ENCODE results near the gene TNFSF8. TPM values are rescaled to one million over a fixed set of nuclear protein-coding genes. Genes with fewer than 3 reads are reported as not detected.

TNFSF8 gene
- total and polyA plus RNA-seq, 2 of the 8 experiments (the other 6 are each of a cell fraction or from before 2014, with no cell fraction given), result not detected

DNA sequence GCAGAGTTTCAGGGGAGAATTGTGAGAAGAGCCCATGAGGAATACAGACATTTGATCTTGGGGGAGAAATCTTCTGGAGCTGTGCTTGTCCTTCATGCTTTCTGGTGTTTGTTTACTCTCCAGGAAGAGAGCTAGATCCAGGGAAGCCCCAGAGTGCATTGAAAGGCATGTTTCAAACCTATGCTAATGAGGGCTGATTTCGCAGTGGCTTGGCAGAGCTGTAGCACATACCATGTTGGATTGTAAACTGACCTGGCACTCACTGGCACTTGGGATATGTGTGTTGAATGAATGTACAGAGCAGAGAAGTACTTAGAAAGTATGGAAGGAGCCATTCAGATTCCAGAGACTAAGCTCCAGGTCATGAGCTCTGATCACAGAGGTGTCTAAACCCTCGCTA lies 30.9 kb downstream of the TNFSF8 start:
- no peaks in the 10 kb centered on the region for H3K36me3 ChIP-seq (ENCODE audit: control insufficient read depth in 2 of 4, insufficient read depth in 4 of 4, low read length in 3 of 4)
- no peak overlapping the region for H3K4me2 ChIP-seq (ENCODE audit: insufficient read depth in 1 of 2, low read depth in 2 of 2, low read length in 2 of 2)
- no peak overlapping the region for H4K91ac ChIP-seq (replicated peaks; ENCODE audit: insufficient read length, low read length)
- H3K9me3 ChIP-seq (ENCODE audit: insufficient read depth in 2 of 2, low read depth in 1 of 2, low read length in 1 of 2), result no peaks in the 10 kb centered on the region
- H3K18ac ChIP-seq (ENCODE audit: extremely low read depth, low read length), result no peak overlapping the region
- no peak overlapping the region for H3K4me3 ChIP-seq (ENCODE audit: extremely low read depth in 1 of 4, insufficient read depth in 2 of 4, low read depth in 3 of 4, low read length in 4 of 4)
- H3K56ac ChIP-seq (replicated peaks; ENCODE audit: insufficient read length, low read depth, low read length), result no peak overlapping the region
- no peaks in the 10 kb centered on the region for H3K79me2 ChIP-seq (ENCODE audit: control insufficient read depth in 1 of 2, insufficient read depth in 2 of 2, low read length in 2 of 2)
- no peak overlapping the region for H2BK12ac ChIP-seq (ENCODE audit: low read depth, low read length)
- no peak overlapping the region for H2AFZ ChIP-seq (ENCODE audit: low read length)
- ChIA-PET POLR2A (ENCODE audit: partially characterized antibody) (interaction anchor here (0.6 kb wide), 1 partner anchor 501 kb away, joined by 3 read pairs; no protein-coding TSS in a partner anchor), CTCF (ENCODE audit: partially characterized antibody) (interaction anchor here (0.6 to 3.0 kb wide), 10 partner anchors 8 to 464 kb away, joined by 3 to 21 read pairs (median 4); no protein-coding TSS in a partner anchor)
- no peak overlapping the region for H3K9ac ChIP-seq (replicated peaks in 1 of 4; ENCODE audit: extremely low read depth in 1 of 4, low read depth in 3 of 4, low read length in 3 of 4)
- no peak overlapping the region for H4K5ac ChIP-seq (ENCODE audit: insufficient read length, low read depth, low read length)
- H3K14ac ChIP-seq (ENCODE audit: insufficient read length), result no peak overlapping the region
- H2BK15ac ChIP-seq (ENCODE audit: low read length), result no peak overlapping the region
- H3K4ac ChIP-seq (replicated peaks; ENCODE audit: insufficient read length, low read depth, low read length), result no peak overlapping the region
- no peaks in the 10 kb centered on the region; the same call in 1 of the 2 replicates for H3K23me2 ChIP-seq (ENCODE audit: low read depth, low read length)
- peaks cover 0 to 2% (median 0%) of the 10 kb centered on the region in 4 experiments; a peak in 1 of 7 replicates for H3K4me1 ChIP-seq (replicated peaks in 1 of 4; ENCODE audit: control insufficient read depth in 3 of 4, insufficient read depth in 4 of 4, low read length in 3 of 4)
- no peaks in the 10 kb centered on the region; a peak in 1 of 7 replicates for H3K27me3 ChIP-seq (replicated peaks in 1 of 4; ENCODE audit: control insufficient read depth in 3 of 4, extremely low read depth in 1 of 4, insufficient read depth in 3 of 4, low read length in 3 of 4)
- H2AK5ac ChIP-seq (ENCODE audit: low read depth, low read length), result no peak overlapping the region
- FAIRE-seq (no peak), DNase-seq (ENCODE audit: low read depth in 1 of 2, low spot score in 2 of 2) (no peak)
- no peaks in the 10 kb centered on the region for H4K20me1 ChIP-seq (replicated peaks in 1 of 2; ENCODE audit: control insufficient read depth in 1 of 2, insufficient read depth in 2 of 2, low read length in 2 of 2)
- no peak overlapping the region for H4K8ac ChIP-seq (ENCODE audit: extremely low read depth, insufficient read depth, low read length)
- 92% methylated on average over 2 of the region's 2 CpGs; no CpG with 5 or more reads in 1 of the 2 experiments for WGBS, 2 experiments (ENCODE audit: extremely low coverage in 1 of 2, insufficient coverage in 1 of 2, insufficient read length in 1 of 2, insufficient replicate concordance in 2 of 2, low coverage in 1 of 2, low lambda C conversion rate in 2 of 2, missing lambda C conversion rate in 1 of 2)
- H3K79me1 ChIP-seq (ENCODE audit: low read depth, low read length), result no peaks in the 10 kb centered on the region
- H2BK20ac ChIP-seq (ENCODE audit: low read length), result no peak overlapping the region
- H3K27ac ChIP-seq (ENCODE audit: low read depth, low read length), result no peak overlapping the region
- H3K23ac ChIP-seq (ENCODE audit: insufficient read length), result no peak overlapping the region
- H2BK120ac ChIP-seq (replicated peaks; ENCODE audit: low read depth, low read length), result no peak overlapping the region
- H2BK5ac ChIP-seq (ENCODE audit: low read depth, low read length), result no peak overlapping the region
- no peak for TF ChIP-seq SAP30 (IDR thresholded peaks at IDR 0.05; ENCODE audit: insufficient read depth, insufficient replicate concordance, low read length)
- no peak for TF ChIP-seq RNF2 (IDR thresholded peaks at IDR 0.05; ENCODE audit: borderline replicate concordance, low read depth, low read length, missing control alignments, poor library complexity, severe bottlenecking)
- TF ChIP-seq, protein P1, sequence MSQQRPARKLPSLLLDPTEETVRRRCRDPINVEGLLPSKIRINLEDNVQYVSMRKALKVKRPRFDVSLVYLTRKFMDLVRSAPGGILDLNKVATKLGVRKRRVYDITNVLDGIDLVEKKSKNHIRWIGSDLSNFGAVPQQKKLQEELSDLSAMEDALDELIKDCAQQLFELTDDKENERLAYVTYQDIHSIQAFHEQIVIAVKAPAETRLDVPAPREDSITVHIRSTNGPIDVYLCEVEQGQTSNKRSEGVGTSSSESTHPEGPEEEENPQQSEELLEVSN (IDR thresholded peaks at IDR 0.05), result no peak
- no peak for TF ChIP-seq TCF12 (IDR thresholded peaks at IDR 0.05; ENCODE audit: low read depth, low read length)
- no peak for TF ChIP-seq RFX5 (IDR thresholded peaks at IDR 0.05; ENCODE audit: borderline replicate concordance, low read depth, low read length)
- no peak for TF ChIP-seq HDAC2 (IDR thresholded peaks at IDR 0.05; ENCODE audit: borderline replicate concordance in 1 of 2, low read depth in 2 of 2, low read length in 2 of 2)
- TF ChIP-seq GTF2F1 (IDR thresholded peaks at IDR 0.05; ENCODE audit: borderline replicate concordance, low read depth, low read length), result no peak
- TF ChIP-seq, protein P2, sequence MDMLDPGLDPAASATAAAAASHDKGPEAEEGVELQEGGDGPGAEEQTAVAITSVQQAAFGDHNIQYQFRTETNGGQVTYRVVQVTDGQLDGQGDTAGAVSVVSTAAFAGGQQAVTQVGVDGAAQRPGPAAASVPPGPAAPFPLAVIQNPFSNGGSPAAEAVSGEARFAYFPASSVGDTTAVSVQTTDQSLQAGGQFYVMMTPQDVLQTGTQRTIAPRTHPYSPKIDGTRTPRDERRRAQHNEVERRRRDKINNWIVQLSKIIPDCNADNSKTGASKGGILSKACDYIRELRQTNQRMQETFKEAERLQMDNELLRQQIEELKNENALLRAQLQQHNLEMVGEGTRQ (IDR thresholded peaks at IDR 0.05; ENCODE audit: low read length), result no peak
- TF ChIP-seq CREB1 (IDR thresholded peaks at IDR 0.05), result no peak
- no peak for TF ChIP-seq RBBP5 (IDR thresholded peaks at IDR 0.05; ENCODE audit: borderline replicate concordance, low read depth, low read length)
- no peak for TF ChIP-seq CBX8 (IDR thresholded peaks at IDR 0.05; ENCODE audit: borderline replicate concordance, low read depth, low read length)

Measured in H1 (cell line).